HepG2 (cell line): ENCODE data around the gene RNASE8. TPM values are rescaled to one million over a fixed set of nuclear protein-coding genes. Genes with fewer than 3 reads are reported as not detected.

Experiments used
- ATAC-seq: fragments of 200-7000 bp; cut with Tn5 transposase; 3 replicates; pipeline ENCODE4 v1.9.1; 2020; ENCODE audit warnings: mild to moderate bottlenecking, moderate library complexity
- BruUV-seq: library from RNA; stranded (reverse); fragments of 400-500 nt; replicated peaks from 2 replicates; lab custom pipeline; 2021; lab: Mats Ljungman, UMichigan
- CTCF ChIA-PET: fragments of 300-600 bp; formaldehyde crosslinking; extraction: SDS; loops from one replicate; lab custom pipeline; 2021; ENCODE audit warnings: low total read pairs, inconsistent platforms, low intra/inter-chr PET ratio; lab: Yijun Ruan, JAX
- POLR2A ChIA-PET: fragments of 350-600 bp; sonication (Branson Sonifier 250); formaldehyde crosslinking; loops from one replicate; lab custom pipeline; 2020; ENCODE audit warnings: antibody characterized with exemption, inconsistent platforms; lab: Yijun Ruan, JAX
- DNase-seq: peaks from one replicate; pipeline ENCODE4 v3.0.0-alpha.2; 2015; ENCODE audit warnings: low spot score
- FAIRE-seq: peaks from 3 replicates; lab custom pipeline; 2011; peaks lifted over from hg19 to GRCh38; lab: Jason Lieb, UNC
- H2AFZ ChIP-seq: one replicate; pipeline ENCODE4 v1.6.1; 2011; ENCODE audit warnings: low read length, inconsistent platforms
- H3K27ac ChIP-seq: fragments of 300-600 bp; 3 replicates; pipeline ENCODE4 v1.8.0; 2011; ENCODE audit warnings: mixed run types, mild to moderate bottlenecking, mixed read lengths, low read length, inconsistent platforms; ENCODE audit not compliant: insufficient read depth; ENCODE audit errors: extremely low read length
- H3K27me3 ChIP-seq, 2 experiments: fragments of 200-600 bp in 1 of 2; 2 replicates in 1 of 2; 3 replicates in 1 of 2; pipeline versions ENCODE4 v1.6.0 to v1.8.0; 2011; ENCODE audit warnings: low read length in 2 of 2, mild to moderate bottlenecking in 2 of 2, moderate library complexity in 2 of 2, inconsistent platforms in 1 of 2; ENCODE audit not compliant: insufficient read depth in 2 of 2, control insufficient read depth in 1 of 2
- H3K36me3 ChIP-seq, 2 experiments: fragments of 200-600 bp in 1 of 2; replicated peaks in 1 of 2; 2 replicates in 1 of 2; 3 replicates in 1 of 2; pipeline versions ENCODE4 v1.5.1 to v1.8.0; 2011; ENCODE audit warnings: low read length in 2 of 2, inconsistent platforms in 1 of 2; ENCODE audit not compliant: insufficient read depth in 2 of 2, control insufficient read depth in 1 of 2
- H3K4me1 ChIP-seq: 2 replicates; pipeline ENCODE4 v1.5.1; 2012; ENCODE audit warnings: low read length, inconsistent platforms; ENCODE audit not compliant: insufficient read depth
- H3K4me2 ChIP-seq: 2 replicates; pipeline ENCODE4 v1.6.0; 2011; ENCODE audit warnings: low read depth, low read length, inconsistent platforms
- H3K4me3 ChIP-seq, 3 experiments: fragments of 200-600 bp in 1 of 3; sonication (generic), shearing (Covaris generic) in 1 of 3; replicated peaks in 1 of 3; 2 replicates each; pipeline ENCODE4 v1.5.1; 2011 to 2016; ENCODE audit warnings: low read length in 3 of 3, inconsistent platforms in 2 of 3, low read depth in 2 of 3, mild to moderate bottlenecking in 2 of 3, control low read depth in 1 of 3, mixed read lengths in 1 of 3; ENCODE audit not compliant: insufficient read depth in 1 of 3
- H3K79me2 ChIP-seq: one replicate; pipeline ENCODE4 v1.6.1; 2011; ENCODE audit warnings: low read length, inconsistent platforms; ENCODE audit not compliant: insufficient read depth
- H3K9ac ChIP-seq: 2 replicates; pipeline ENCODE4 v1.6.0; 2011; ENCODE audit warnings: mild to moderate bottlenecking, low read depth, low read length, inconsistent platforms; ENCODE audit not compliant: insufficient read depth
- H3K9me3 ChIP-seq: 2 replicates; pipeline ENCODE4 v1.5.1; 2012; ENCODE audit warnings: mild to moderate bottlenecking, low read length
- H4K20me1 ChIP-seq: 2 replicates; pipeline ENCODE4 v1.6.0; 2011; ENCODE audit warnings: inconsistent platforms, mild to moderate bottlenecking, low read length, moderate library complexity; ENCODE audit not compliant: insufficient read depth
- ERF ChIP-seq: IDR thresholded peaks from 2 replicates; pipeline ENCODE4 v1.6.1; 2018; ENCODE audit warnings: missing biosample characterization, missing genetic modification reagents
- LCORL ChIP-seq, 2 experiments: fragments of 450-650 bp in 1 of 2; sonication (generic) in 1 of 2; formaldehyde crosslinking in 1 of 2; IDR thresholded peaks; 2 replicates each; pipeline versions ENCODE4 v1.5.0 to v1.6.1; 2017 to 2020; ENCODE audit warnings: antibody characterized with exemption in 1 of 2, missing genetic modification reagents in 1 of 2
- PHB2 ChIP-seq: fragments of 450-650 bp; IDR thresholded peaks from 2 replicates; pipeline ENCODE4 v1.6.1; 2018; ENCODE audit not compliant: partially characterized antibody
- PITX1 ChIP-seq: sonication (generic); formaldehyde crosslinking; IDR thresholded peaks from 2 replicates; pipeline ENCODE4 v1.5.1; 2020; ENCODE audit warnings: mild to moderate bottlenecking, missing genetic modification reagents
- PRPF4 ChIP-seq: fragments of 200-400 bp; formaldehyde crosslinking; IDR thresholded peaks from 2 replicates; pipeline ENCODE4 v1.6.1; 2016; ENCODE audit warnings: low read length, low read depth; ENCODE audit not compliant: poor library complexity, severe bottlenecking
- RBM22 ChIP-seq: fragments of 200-400 bp; formaldehyde crosslinking; optimal IDR thresholded peaks from 2 replicates; pipeline ENCODE3; 2017; ENCODE audit warnings: mild to moderate bottlenecking, low read length, moderate library complexity
- RELA ChIP-seq: sonication (generic); formaldehyde crosslinking; IDR thresholded peaks from 2 replicates; pipeline ENCODE4 v1.4.0; 2020; ENCODE audit warnings: missing genetic modification reagents
- ZNF546 ChIP-seq: sonication (generic); formaldehyde crosslinking; conservative IDR thresholded peaks from 2 replicates; pipeline ENCODE4 v1.8.1; 2023; ENCODE audit warnings: mild to moderate bottlenecking, missing genetic modification reagents
- ZNF75D ChIP-seq: sonication (generic); formaldehyde crosslinking; IDR thresholded peaks from 2 replicates; pipeline ENCODE4 v1.8.1; 2023; ENCODE audit warnings: missing genetic modification reagents, mild to moderate bottlenecking, borderline replicate concordance
- WGBS: methylation state at CpG from one replicate; pipeline ENCODE4 v1.1.6; 2017; ENCODE audit warnings: low lambda C conversion rate; 5-methylcytosine and 5-hydroxymethylcytosine counted together
- in situ Hi-C: cut with HindIII; loops from 2 replicates; pipeline ENCODE4 v1.10.0; 2017; ENCODE audit warnings: low pct_unique_long_range_greater_than_20kb; ENCODE audit not compliant: extremely low pct_ligation_motif_present
- intact Hi-C: fragments of 100-400 bp; cut with micrococcal nuclease; formaldehyde crosslinking; loops from one replicate; pipeline ENCODE4 v1.10.0; 2022; ENCODE audit not compliant: unreplicated experiment
- polyA plus RNA-seq, 8 experiments: library from polyadenylated mRNA; depleted of rRNA in 3 of 8; stranded (reverse) in 7 of 8; unstranded in 1 of 8; fragments of >200 nt; fragmentation: Illumina TruSeq in 4 of 8; extraction: Trizol in 4 of 8; gene quantifications; 2 replicates each; pipeline versions ENCODE4 v1.2.1 to v1.2.3, GENCODE V29; 2011 to 2016; ENCODE audit warnings: low read depth in 4 of 8, missing spikeins in 1 of 8, mixed read lengths in 1 of 8; ENCODE audit not compliant: insufficient read depth in 1 of 8
- total RNA-seq, 5 experiments: library from RNA; depleted of rRNA; stranded (reverse); fragments of >200 nt; fragmentation: Illumina TruSeq; extraction: Trizol; gene quantifications; 2 replicates each; pipeline ENCODE4 v1.2.3, GENCODE V29; 2016; ENCODE audit warnings: low read depth in 1 of 5
- TF ChIP-seq, protein P1 (sequence below), 2 experiments: sonication (generic) in 1 of 2; formaldehyde crosslinking in 1 of 2; IDR thresholded peaks; 2 replicates each; pipeline versions ENCODE4 v1.4.0 to v1.6.1; 2018 to 2020; ENCODE audit warnings: missing genetic modification reagents in 2 of 2, borderline replicate concordance in 1 of 2, low read depth in 1 of 2, mild to moderate bottlenecking in 1 of 2, missing biosample characterization in 1 of 2
- TF ChIP-seq, protein P2 (sequence below): sonication (generic); formaldehyde crosslinking; conservative IDR thresholded peaks from 2 replicates; pipeline ENCODE4 v1.8.1; 2023; ENCODE audit warnings: missing genetic modification reagents

The RNASE8 gene
- total and polyA plus RNA-seq, 2 of the 13 experiments (the other 11 are each of a cell fraction or from before 2014, with no cell fraction given) = not detected

DNA sequence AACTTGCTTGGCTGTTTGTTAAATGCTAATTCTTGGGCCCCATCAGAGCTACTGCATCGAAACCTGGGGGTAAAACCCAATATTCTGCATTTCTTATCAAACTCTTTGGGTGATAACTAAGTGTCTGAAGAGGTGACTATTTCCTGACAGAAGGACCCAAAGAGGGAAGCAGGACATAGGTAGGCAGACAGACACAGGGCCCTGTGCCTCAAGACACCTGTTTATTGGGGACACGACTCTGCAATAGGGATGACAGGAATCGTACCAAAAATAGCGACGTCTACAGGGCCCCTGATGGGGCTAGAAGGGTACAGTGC lies 32.2 kb downstream of the RNASE8 start:
- Histone ChIP-seq H3K9me3 (no peaks in the 10 kb centered on the region), H3K4me2 (no peak overlapping the region), H3K9ac (no peak overlapping the region), H3K27me3 (no peaks in the 10 kb centered on the region), H3K27ac (no peak overlapping the region), H2AFZ (no peak overlapping the region), H4K20me1 (peaks cover 8% of the 10 kb centered on the region; the same call in 1 of the 2 replicates), H3K36me3 (peaks cover 41 to 64% of the 10 kb centered on the region in 2 experiments), H3K79me2 (peaks cover 2% of the 10 kb centered on the region), H3K4me1 (peaks cover 22% of the 10 kb centered on the region), H3K4me3 (no peak overlapping the region)
- POLR2A ChIA-PET = interaction anchor here (0.8 to 5.8 kb wide), 11 partner anchors 8 to 92 kb away, joined by 3 to 52 read pairs (median 7); partner anchors contain the start of gene ARHGEF40
- CTCF ChIA-PET = interaction anchor here (1.5 to 12.2 kb wide), 5 partner anchors 16 to 76 kb away, joined by 3 to 320 read pairs (median 38); partner anchors contain the start of gene ARHGEF40
- no peak for ATAC-seq
- TF ChIP-seq LCORL (IDR thresholded peaks at IDR 0.05) = no peak
- 0 out of 2 replicates have a peak, but pooled peaks have one; percentile 33 for TF ChIP-seq LCORL (CRISPR knock-in tag; IDR thresholded peaks at IDR 0.05)
- no peak for TF ChIP-seq PRPF4
- TF ChIP-seq RBM22 = peak; percentile 94
- no TSS peak for BruUV-seq
- DNase-seq = no peak
- FAIRE-seq = no peak
- 92% methylated on average over 5 of the region's 5 CpGs for WGBS
- in situ Hi-C loops (no loop called here), intact Hi-C loops (no loop called here)

DNA sequence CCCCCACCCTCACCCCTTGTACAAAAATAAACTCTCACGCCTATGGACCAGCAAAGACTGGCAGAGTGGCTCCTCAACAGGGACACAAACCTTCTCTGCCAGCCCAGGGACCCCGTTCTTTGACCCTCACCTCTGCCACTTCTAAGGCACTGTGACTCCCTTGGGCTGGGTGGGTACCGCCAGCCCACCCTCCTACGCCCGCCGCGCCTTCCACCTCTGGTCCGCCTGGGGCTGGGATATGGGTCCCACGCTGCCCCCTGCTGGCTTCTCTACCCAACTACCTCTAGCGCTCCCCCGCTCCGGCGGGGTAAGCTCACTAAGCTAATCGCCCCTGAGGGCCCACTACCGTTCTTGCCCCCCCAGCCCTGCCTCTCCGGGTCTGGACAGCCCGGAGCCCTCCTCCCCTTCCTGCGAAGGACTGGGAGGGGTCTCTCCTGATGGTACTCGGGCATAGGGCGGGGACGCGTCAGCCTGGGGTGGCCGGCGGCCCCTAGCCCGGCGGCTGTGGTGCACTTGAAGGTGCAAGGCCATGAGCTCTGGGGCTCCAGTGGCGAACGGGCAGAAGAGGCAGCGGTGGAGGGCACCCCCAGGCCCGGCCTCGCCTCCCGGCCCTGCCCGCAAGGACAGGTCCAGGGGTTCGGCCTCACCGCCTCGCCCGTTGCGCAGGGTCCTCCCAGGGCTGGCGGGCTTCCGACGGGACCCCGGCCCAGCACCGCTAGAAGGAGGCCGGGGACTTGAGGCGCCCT lies 32.7 kb downstream of the RNASE8 start:
- H3K9ac ChIP-seq = no peak overlapping the region
- 96% methylated on average over 39 of the region's 45 CpGs for WGBS
- ATAC-seq (peak; percentile 33), FAIRE-seq (no peak), DNase-seq (no peak)
- no peaks in the 10 kb centered on the region for H3K9me3 ChIP-seq
- no TSS peak for BruUV-seq
- ChIA-PET POLR2A (interaction anchor here (1.1 to 5.8 kb wide), 7 partner anchors 14 to 75 kb away, joined by 3 to 52 read pairs (median 16); partner anchors contain the start of gene ARHGEF40), CTCF (interaction anchor here (1.5 to 12.2 kb wide), 5 partner anchors 16 to 76 kb away, joined by 3 to 320 read pairs (median 38); partner anchors contain the start of gene ARHGEF40)
- H4K20me1 ChIP-seq = peaks cover 8% of the 10 kb centered on the region; the same call in 1 of the 2 replicates
- H3K27ac ChIP-seq = no peak overlapping the region
- H3K4me2 ChIP-seq = no peak overlapping the region
- H3K4me1 ChIP-seq = peaks cover 22% of the 10 kb centered on the region
- H3K27me3 ChIP-seq = no peaks in the 10 kb centered on the region
- H3K79me2 ChIP-seq = peaks cover 6% of the 10 kb centered on the region
- no peak overlapping the region for H3K4me3 ChIP-seq
- peaks cover 39 to 59% of the 10 kb centered on the region in 2 experiments for H3K36me3 ChIP-seq
- in situ Hi-C loops (no loop called here), intact Hi-C loops (no loop called here)
- no peak overlapping the region for H2AFZ ChIP-seq
- 0 out of 2 replicates have a peak, but pooled peaks have one; percentile 33 for TF ChIP-seq ZNF75D
- TF ChIP-seq PITX1 (CRISPR knock-in tag) = no peak
- TF ChIP-seq, protein P1, sequence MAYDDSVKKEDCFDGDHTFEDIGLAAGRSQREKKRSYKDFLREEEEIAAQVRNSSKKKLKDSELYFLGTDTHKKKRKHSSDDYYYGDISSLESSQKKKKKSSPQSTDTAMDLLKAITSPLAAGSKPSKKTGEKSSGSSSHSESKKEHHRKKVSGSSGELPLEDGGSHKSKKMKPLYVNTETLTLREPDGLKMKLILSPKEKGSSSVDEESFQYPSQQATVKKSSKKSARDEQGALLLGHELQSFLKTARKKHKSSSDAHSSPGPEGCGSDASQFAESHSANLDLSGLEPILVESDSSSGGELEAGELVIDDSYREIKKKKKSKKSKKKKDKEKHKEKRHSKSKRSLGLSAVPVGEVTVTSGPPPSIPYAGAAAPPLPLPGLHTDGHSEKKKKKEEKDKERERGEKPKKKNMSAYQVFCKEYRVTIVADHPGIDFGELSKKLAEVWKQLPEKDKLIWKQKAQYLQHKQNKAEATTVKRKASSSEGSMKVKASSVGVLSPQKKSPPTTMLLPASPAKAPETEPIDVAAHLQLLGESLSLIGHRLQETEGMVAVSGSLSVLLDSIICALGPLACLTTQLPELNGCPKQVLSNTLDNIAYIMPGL (CRISPR knock-in tag; IDR thresholded peaks at IDR 0.05; ENCODE audit: borderline replicate concordance in 1 of 2, low read depth in 1 of 2) = peak; percentile 56; a peak in 2 of 4 replicates
- TF ChIP-seq ERF (CRISPR knock-in tag) = no peak
- TF ChIP-seq RELA (CRISPR knock-in tag) = no peak
- TF ChIP-seq PHB2 = no peak
- TF ChIP-seq ZNF546 (CRISPR knock-in tag) = 0 out of 2 replicates have a peak, but pooled peaks have one; percentile 65
- TF ChIP-seq, protein P2, sequence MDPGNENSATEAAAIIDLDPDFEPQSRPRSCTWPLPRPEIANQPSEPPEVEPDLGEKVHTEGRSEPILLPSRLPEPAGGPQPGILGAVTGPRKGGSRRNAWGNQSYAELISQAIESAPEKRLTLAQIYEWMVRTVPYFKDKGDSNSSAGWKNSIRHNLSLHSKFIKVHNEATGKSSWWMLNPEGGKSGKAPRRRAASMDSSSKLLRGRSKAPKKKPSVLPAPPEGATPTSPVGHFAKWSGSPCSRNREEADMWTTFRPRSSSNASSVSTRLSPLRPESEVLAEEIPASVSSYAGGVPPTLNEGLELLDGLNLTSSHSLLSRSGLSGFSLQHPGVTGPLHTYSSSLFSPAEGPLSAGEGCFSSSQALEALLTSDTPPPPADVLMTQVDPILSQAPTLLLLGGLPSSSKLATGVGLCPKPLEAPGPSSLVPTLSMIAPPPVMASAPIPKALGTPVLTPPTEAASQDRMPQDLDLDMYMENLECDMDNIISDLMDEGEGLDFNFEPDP = peak; percentile 89; the same call in 1 of the 2 replicates
